Measurements from ENCODE around the gene MIS18A.
"Not testable (repeated sequence)": the region's sequence is repeated elsewhere in the genome, so short reads cannot be mapped to it uniquely, and the experiment has no call there.

Gene MIS18A

DNA sequence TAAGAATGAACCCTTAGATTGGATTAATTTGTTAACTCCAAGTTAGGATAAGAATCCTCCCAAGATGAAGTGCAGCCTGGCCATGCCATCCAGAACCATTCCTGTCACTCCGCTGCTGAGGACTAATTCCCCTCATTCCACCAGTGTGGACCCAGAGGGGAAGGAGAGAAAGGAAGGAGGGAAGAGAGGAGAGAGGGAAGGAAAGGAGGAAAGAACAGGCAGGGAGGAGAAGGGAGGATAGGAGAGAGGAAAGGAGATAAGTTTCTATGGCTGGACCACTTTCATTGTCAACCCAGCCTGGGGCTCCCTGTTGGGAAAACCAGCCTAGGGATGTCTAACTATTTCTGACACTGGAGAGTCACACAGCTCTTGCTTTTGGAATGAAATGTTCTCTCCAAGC, 24.5 kb upstream of the MIS18A start:
- DNase-seq, result no peak

GRCh38 chr21:32302560-32302959, 23.7 kb upstream of the MIS18A start:
- DNase-seq, result no peak

- no peak for DNase-seq
Measured at GRCh38 chr21:32301596-32301995, 22.7 kb upstream of the MIS18A start.

- no peak for DNase-seq
Measured at GRCh38 chr21:32300117-32300681, 21.4 kb upstream of the MIS18A start.

- no peak for DNase-seq
Measured at GRCh38 chr21:32299695-32300094, 20.8 kb upstream of the MIS18A start.

DNA sequence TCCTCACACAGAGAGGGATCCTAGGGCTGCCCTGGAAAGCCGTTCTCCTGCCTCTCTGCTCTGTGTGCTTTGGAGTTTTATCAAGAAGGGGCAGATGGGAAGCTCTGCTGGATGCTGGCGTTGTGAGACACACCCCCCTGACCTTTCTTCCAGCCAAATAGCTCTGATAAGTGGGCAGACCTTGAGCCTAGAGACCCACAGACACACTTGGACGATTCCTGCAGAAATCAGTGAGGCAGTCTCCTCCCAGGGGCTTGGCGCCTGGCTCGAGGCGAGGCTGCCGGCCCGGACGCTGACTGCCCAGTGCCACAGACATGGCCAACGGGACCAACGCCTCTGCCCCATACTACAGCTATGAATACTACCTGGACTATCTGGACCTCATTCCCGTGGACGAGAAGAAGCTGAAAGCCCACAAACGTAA, 19.8 kb upstream of the MIS18A start, which contains the start of gene MRAP:
Gene MRAP, plus strand, starts transcription at position 198 of the 424 bp plus-strand sequence. Its CDS starts 117 bp downstream, at position 315.
- no peak for DNase-seq

GRCh38 chr21:32298148-32298559, 19.3 kb upstream of the MIS18A start:
- DNase-seq, result no peak

DNA sequence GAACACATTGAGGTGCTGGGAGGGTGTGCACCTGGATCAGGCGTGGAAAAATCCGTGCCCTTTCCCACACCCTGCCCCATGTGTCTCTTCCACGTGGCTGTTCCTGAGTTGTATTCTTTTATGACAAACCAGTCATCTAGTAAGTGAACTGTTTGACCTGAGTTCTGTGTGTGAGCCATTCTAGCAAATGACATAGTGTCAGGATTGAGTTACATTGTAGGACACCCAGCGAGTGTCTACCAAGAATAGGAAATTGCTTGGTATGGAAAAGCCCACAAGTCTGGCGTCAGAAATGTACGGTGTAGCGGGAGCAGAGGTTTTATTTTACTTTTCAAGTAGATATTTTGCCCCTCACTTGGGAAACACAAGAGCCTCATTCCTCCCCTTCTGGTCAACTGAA, 18.6 kb upstream of the MIS18A start:
- DNase-seq, result no peak

DNA sequence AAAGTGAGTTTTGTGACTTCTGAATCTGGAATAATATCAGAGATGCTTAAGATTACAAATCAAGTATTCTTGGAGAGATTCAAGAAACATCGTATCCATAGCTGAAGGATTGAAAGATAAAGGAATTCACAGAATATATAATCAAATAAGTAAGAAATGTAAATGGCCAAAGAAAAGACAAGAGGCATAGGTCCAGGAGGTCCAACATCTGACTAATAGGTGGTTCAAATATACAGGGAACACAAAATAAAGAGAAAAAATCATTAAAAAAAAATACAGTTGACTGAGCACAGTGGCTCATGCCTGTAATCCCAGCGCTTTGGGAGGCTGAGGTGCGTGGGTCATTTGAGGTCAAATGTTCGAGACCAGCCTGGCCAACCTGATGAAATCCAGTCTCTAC, 6.6 kb upstream of the MIS18A start:
- DNase-seq, result no peak

GRCh38 chr21:32282992-32283391, 4.1 kb upstream of the MIS18A start:
- DNase-seq, result no peak

GRCh38 chr21:32281531-32281930, 2.7 kb upstream of the MIS18A start:
- DNase-seq, result peak; percentile 6

- no peak for DNase-seq
Measured at GRCh38 chr21:32279377-32279680, 480 bp upstream of the MIS18A start.

DNA sequence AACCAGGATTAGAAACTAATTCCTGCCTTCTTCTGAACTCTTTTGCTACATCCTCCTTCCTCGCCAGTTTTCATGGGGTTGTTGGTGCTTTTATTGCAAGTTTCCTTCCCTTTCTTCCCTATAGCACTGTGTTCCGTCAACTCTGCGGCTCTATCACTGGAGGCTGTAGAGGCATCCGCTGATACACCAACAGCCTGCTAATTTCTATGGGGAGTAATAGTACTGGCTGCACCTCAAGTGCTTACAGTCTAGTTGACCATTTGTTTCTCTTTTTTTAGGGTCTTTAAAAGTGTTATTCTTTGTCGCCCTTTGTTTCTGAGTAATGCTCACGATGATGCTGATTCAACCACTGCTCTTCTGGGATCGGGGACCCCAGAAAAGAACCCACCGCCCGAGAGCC, 746 bp downstream of the MIS18A start:
- no peak for DNase-seq

GRCh38 chr21:32276671-32277070, 2.2 kb downstream of the MIS18A start:
- no peak for DNase-seq

DNA sequence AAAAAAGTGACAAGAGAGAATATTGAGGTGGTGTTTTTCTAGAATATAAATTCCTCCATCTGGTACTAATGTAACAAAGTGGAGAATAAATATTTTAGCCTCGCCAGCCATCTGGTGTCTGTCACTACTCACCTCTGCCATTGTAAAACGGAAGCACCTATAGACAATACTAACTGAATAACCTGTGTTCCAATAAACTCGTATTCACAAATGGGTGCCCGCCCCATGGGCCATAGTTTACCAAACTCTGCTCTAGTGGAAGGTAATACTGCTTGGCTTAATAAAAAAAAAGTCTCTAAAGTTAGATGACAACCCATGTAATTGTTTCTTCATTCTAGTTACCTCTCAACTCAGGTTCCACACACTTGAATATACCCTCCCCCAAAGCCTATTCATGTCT, 8.1 kb downstream of the MIS18A start:
- DNase-seq, result no peak

DNA sequence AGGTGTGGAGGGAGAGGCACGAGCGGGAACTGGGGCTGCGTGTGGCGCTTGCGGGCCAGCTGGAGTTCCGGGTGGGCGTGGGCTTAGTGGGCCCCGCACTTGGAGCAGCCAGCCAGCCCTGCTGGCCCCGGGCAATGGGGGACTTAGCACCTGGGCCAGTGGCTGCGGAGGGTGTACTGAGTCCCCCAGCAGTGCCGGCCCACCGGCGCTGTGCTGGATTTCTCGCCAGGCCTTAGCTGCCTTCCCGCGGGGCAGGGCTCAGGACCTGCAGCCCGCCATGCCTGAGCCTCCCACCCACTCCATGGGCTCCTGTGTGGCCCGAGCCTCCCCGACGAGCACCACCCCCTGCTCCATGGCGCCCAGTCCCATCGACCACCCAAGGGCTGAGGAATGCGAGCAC, 13.5 kb downstream of the MIS18A start:
- not testable (repeated sequence) for DNase-seq

DNA sequence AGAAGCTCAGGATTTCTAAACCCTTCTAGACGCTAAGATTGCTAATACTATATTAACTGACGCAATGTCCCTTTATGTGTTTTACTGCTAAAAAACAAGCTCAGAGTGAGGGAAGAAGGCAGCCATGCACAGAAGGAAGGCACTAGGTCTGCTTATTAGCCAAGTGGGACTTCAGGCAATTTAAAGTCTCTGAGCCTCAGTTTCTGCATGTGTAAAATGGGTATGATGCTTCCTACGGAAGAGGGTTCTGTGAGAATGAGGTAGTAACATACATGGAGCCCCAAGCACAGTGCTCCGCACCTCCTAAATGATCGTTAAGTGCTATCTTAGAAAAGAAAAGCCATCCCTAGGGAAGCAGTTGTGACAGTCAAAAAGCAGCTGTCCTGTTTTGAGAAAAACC, 16.9 kb downstream of the MIS18A start:
- DNase-seq, result no peak

- no peak for DNase-seq
Measured at GRCh38 chr21:32260130-32260529, 18.7 kb downstream of the MIS18A start.

- not testable (repeated sequence) for DNase-seq
Measured at GRCh38 chr21:32258786-32259048, 20.1 kb downstream of the MIS18A start.

GRCh38 chr21:32257962-32258785, 20.7 kb downstream of the MIS18A start:
- DNase-seq, result peak; percentile 83

GRCh38 chr21:32256873-32257620, 21.8 kb downstream of the MIS18A start:
- DNase-seq, result peak; percentile 88

DNA sequence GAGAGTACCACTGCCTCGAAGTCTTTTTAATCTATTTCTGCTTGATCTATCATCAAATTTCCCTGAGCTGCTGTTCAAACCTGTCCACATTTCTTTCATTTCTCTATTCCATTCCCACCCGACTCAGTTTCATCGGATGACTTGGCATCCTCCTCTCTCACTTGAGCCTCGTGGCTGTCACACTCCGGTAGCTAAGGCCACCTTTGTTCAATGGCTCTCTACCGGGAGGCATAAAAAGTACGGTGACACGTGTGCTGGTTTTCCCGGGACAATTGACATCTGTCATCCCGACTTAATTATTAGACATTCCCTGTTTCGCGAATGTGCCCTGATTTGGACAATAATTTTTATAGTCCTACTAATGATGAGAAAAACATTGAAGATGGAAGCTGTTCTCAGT, 22.6 kb downstream of the MIS18A start:
- no peak for DNase-seq

GRCh38 chr21:32253215-32253641, 25.6 kb downstream of the MIS18A start:
- peak; percentile 84 for DNase-seq

DNA sequence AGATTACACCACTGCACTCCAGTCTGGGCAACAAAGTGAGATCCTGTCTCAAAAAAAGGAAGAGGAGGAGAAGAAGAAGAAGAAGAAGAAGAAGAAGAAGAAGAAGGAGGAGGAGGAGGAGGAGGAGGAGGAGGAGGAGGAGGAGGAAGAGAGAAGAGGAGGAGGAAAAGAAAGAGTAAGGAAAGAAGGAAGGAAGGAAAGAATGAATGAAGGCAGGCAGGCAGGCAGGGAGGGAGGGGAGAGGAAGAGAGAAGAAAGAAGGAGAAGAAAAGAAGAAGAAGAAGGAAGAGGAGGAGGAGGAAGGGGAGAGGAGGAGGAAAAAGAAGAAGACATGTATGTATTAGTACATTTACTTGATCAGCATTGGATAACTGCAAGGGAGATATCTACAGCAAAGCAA, 26.7 kb downstream of the MIS18A start:
- no peak for DNase-seq
